ENCODE data around the gene SCAMP3. TPM values are rescaled to one million over a fixed set of nuclear protein-coding genes. Genes with fewer than 3 reads are reported as not detected.
A peak's percentile ranks its signal among the peaks of the same experiment; 100 is the strongest.

The SCAMP3 gene
- total RNA-seq, 1 experiment from 2014 or later: 104 TPM

GRCh38 chr1:155272466-155273342 is 10.5 kb upstream of the SCAMP3 start:
- CTCF ChIA-PET: interaction anchor here (0.5 to 1.6 kb wide), 8 partner anchors 13 to 558 kb away, joined by 3 to 11 read pairs (median 5); partner anchors contain the start of genes FDPS and KRTCAP2
- peak overlapping the region; percentile 55 for H3K27ac Mint-ChIP-seq (ENCODE audit: unreplicated experiment)
- BruUV-seq (replicated peaks): TSS peak; percentile 74
- intact Hi-C loops (cut with micrococcal nuclease; ENCODE audit: unreplicated experiment): no loop called here
- H3K4me1 Mint-ChIP-seq (ENCODE audit: low read depth, unreplicated experiment): peaks cover 17% of the 10 kb centered on the region
- peak overlapping the region; percentile 86 for H3K4me3 Mint-ChIP-seq (ENCODE audit: low read depth, unreplicated experiment)
- no peaks in the 10 kb centered on the region for H3K9me3 Mint-ChIP-seq (ENCODE audit: low read depth, unreplicated experiment)
- H3K36me3 Mint-ChIP-seq (ENCODE audit: insufficient read depth, unreplicated experiment): peaks cover 73% of the 10 kb centered on the region
- DNase-seq: no peak
- no peak for TF ChIP-seq CTCF (IDR thresholded peaks at IDR 0.05; ENCODE audit: unreplicated experiment)
- H3K27me3 Mint-ChIP-seq (ENCODE audit: unreplicated experiment): no peaks in the 10 kb centered on the region

DNA sequence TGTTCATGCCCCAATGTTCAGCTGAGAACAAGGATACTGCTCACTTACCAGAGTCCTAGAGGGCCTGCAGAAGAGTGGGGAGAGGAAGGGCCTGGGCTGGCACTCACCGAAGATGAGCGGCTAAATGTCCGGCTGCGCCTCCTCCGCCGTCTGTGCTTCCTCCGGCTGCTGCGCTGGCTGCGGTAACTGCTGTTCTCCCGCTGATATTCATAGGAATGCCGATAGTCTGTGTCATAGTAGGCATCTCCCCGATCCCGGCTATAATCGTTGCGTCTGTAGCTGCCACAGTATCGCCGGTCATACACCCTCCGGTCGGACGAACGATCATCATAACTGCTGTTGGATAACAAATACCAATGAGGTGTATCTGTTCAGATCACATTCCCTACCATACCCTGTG is 7.2 kb upstream of the SCAMP3 start:
- intact Hi-C loops (cut with micrococcal nuclease; ENCODE audit: unreplicated experiment): no loop called here
- peaks cover 6% of the 10 kb centered on the region for H3K4me1 Mint-ChIP-seq (ENCODE audit: low read depth, unreplicated experiment)
- H3K27me3 Mint-ChIP-seq (ENCODE audit: unreplicated experiment): no peaks in the 10 kb centered on the region
- peaks cover 80% of the 10 kb centered on the region for H3K36me3 Mint-ChIP-seq (ENCODE audit: insufficient read depth, unreplicated experiment)
- no TSS peak for BruUV-seq (replicated peaks)
- H3K4me3 Mint-ChIP-seq (ENCODE audit: low read depth, unreplicated experiment): no peak overlapping the region
- H3K9me3 Mint-ChIP-seq (ENCODE audit: low read depth, unreplicated experiment): no peaks in the 10 kb centered on the region
- no peak for DNase-seq
- no peak for TF ChIP-seq CTCF (IDR thresholded peaks at IDR 0.05; ENCODE audit: unreplicated experiment)
- no peak overlapping the region for H3K27ac Mint-ChIP-seq (ENCODE audit: unreplicated experiment)
- CTCF ChIA-PET: no interaction called here

- Mint-ChIP-seq H3K27ac (ENCODE audit: unreplicated experiment) (no peak overlapping the region), H3K36me3 (ENCODE audit: insufficient read depth, unreplicated experiment) (peaks cover 82% of the 10 kb centered on the region), H3K27me3 (ENCODE audit: unreplicated experiment) (no peaks in the 10 kb centered on the region), H3K4me3 (ENCODE audit: low read depth, unreplicated experiment) (no peak overlapping the region), H3K9me3 (ENCODE audit: low read depth, unreplicated experiment) (no peaks in the 10 kb centered on the region), H3K4me1 (ENCODE audit: low read depth, unreplicated experiment) (peaks cover 6% of the 10 kb centered on the region)
- no peak for DNase-seq
- no peak for TF ChIP-seq CTCF (IDR thresholded peaks at IDR 0.05; ENCODE audit: unreplicated experiment)
- intact Hi-C loops (cut with micrococcal nuclease; ENCODE audit: unreplicated experiment): no loop called here
- no TSS peak for BruUV-seq (replicated peaks)
- CTCF ChIA-PET: no interaction called here
These were observed 6.5 kb upstream of the SCAMP3 start for GRCh38 chr1:155268630-155269029.

GRCh38 chr1:155267373-155267772 is 5.2 kb upstream of the SCAMP3 start:
- CTCF ChIA-PET: no interaction called here
- Mint-ChIP-seq H3K4me1 (ENCODE audit: low read depth, unreplicated experiment) (peaks cover 6% of the 10 kb centered on the region), H3K9me3 (ENCODE audit: low read depth, unreplicated experiment) (no peaks in the 10 kb centered on the region), H3K36me3 (ENCODE audit: insufficient read depth, unreplicated experiment) (peaks cover 82% of the 10 kb centered on the region), H3K4me3 (ENCODE audit: low read depth, unreplicated experiment) (no peak overlapping the region), H3K27me3 (ENCODE audit: unreplicated experiment) (no peaks in the 10 kb centered on the region), H3K27ac (ENCODE audit: unreplicated experiment) (peak overlapping the region; percentile 5)
- intact Hi-C loops (cut with micrococcal nuclease; ENCODE audit: unreplicated experiment): no loop called here
- no peak for TF ChIP-seq CTCF (IDR thresholded peaks at IDR 0.05; ENCODE audit: unreplicated experiment)
- BruUV-seq (replicated peaks): no TSS peak
- DNase-seq: no peak

Data from Calu3 (cell line).